PC-3 (cell line): ENCODE data around the gene KANK3.

Experiments
- EZH2 ChIP-seq: fragments of 300-600 bp; sonication (generic); IDR thresholded peaks from one replicate; pipeline ENCODE4 v1.6.1; 2017; ENCODE audit warnings: antibody characterized with exemption, mild to moderate bottlenecking, low read length; ENCODE audit not compliant: unreplicated experiment
- EZH2phosphoT487 ChIP-seq: fragments of 300-600 bp; sonication (generic); IDR thresholded peaks from 2 replicates; pipeline ENCODE4 v1.6.1; 2018; ENCODE audit warnings: mild to moderate bottlenecking, antibody characterized with exemption, low read length, borderline replicate concordance
- TF ChIP-seq, protein P1 (sequence below): fragments of 300-600 bp; sonication (generic); conservative IDR thresholded peaks from 2 replicates; pipeline ENCODE4 v1.5.1; 2017; ENCODE audit warnings: antibody characterized with exemption, low read depth, mild to moderate bottlenecking, low read length

DNA sequence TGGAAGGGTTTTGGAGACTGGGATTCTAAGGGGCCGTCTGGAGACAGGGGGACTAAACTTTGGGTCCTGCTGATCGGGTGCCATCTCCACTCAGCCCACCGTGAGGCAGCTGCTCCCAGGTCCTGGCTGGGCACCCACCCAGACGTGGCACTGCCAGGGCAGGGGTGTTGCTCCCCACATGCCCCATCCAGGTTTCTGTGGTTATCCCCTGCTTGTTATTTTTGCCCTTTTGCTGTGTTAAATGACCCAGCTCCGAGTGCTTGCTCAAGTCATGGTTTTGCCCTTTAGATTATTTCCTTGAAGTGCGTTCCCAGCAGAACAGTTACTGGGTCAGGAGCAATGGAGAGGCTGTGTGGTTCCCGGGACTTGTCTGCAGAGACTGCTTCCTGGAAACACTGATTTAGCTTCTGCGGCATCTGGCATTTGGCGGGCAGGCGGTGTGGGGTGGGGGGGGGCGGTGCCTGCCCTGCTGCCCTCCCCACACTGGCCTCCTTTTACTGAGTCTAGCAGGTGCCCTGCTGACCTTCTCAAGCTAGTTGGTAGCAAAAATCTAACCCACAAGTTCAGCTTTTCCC, 49.0 kb upstream of the KANK3 start:
- TF ChIP-seq, protein P1, sequence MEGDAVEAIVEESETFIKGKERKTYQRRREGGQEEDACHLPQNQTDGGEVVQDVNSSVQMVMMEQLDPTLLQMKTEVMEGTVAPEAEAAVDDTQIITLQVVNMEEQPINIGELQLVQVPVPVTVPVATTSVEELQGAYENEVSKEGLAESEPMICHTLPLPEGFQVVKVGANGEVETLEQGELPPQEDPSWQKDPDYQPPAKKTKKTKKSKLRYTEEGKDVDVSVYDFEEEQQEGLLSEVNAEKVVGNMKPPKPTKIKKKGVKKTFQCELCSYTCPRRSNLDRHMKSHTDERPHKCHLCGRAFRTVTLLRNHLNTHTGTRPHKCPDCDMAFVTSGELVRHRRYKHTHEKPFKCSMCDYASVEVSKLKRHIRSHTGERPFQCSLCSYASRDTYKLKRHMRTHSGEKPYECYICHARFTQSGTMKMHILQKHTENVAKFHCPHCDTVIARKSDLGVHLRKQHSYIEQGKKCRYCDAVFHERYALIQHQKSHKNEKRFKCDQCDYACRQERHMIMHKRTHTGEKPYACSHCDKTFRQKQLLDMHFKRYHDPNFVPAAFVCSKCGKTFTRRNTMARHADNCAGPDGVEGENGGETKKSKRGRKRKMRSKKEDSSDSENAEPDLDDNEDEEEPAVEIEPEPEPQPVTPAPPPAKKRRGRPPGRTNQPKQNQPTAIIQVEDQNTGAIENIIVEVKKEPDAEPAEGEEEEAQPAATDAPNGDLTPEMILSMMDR, result no peak
- TF ChIP-seq EZH2 (no peak), EZH2phosphoT487 (no peak)
